Measurements from ENCODE around the gene TEAD4. TPM values are rescaled to one million over a fixed set of nuclear protein-coding genes. Genes with fewer than 3 reads are reported as not detected.
A peak's percentile ranks its signal among the peaks of the same experiment; 100 is the strongest.
"Not testable (repeated sequence)": the region's sequence is repeated elsewhere in the genome, so short reads cannot be mapped to it uniquely, and the experiment has no call there.

TEAD4 gene
- total RNA-seq, 1 experiment from 2014 or later = 27.3 TPM

DNA sequence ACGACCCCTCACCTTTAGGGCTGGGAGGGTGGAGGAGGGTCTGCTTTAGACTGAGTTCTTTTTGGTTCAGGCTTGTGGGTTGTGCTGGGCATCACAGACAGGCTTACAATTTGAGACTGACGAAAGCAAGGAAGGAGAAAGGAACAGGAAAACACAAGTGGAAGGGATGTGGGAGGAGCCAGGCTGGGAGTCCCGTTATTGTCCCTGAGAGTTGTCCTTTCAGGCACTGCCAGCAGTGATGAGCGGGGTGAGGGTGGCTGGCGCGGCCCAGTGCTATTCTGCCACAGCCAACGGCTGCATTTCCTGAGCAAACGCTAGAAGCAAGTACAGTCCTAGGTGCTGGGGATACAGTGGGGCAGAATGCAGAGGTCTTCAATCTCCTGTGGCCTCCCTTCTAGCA lies 88.8 kb downstream of the TEAD4 start:
- DNase-seq (ENCODE audit: low read depth) = no peak

- DNase-seq (ENCODE audit: low read depth) = no peak
These were observed 89.3 kb downstream of the TEAD4 start for GRCh38 chr12:3048540-3048939.

DNA sequence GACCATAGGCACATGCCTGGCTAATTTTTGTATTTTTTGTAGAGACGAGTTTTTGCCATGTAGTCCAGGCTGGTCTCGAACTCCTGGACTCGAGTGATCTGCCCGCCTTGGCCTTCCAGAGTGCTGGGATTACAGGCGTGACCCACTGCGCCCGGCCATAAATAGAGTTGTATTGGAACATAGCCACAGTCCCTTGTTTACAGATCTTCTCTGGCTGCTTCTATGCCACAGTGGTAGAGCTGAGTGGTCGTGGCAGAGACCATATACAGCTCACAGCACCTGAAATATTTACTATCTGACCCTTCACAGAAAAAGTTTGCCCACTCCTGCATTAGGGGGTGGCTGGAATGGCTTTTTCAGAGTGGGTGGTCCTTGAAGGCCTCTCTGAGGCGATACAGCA lies 90.0 kb downstream of the TEAD4 start:
- no peak for DNase-seq (ENCODE audit: low read depth)

- DNase-seq (ENCODE audit: low read depth) = no peak
These were observed 90.5 kb downstream of the TEAD4 start for GRCh38 chr12:3049611-3050249.

DNA sequence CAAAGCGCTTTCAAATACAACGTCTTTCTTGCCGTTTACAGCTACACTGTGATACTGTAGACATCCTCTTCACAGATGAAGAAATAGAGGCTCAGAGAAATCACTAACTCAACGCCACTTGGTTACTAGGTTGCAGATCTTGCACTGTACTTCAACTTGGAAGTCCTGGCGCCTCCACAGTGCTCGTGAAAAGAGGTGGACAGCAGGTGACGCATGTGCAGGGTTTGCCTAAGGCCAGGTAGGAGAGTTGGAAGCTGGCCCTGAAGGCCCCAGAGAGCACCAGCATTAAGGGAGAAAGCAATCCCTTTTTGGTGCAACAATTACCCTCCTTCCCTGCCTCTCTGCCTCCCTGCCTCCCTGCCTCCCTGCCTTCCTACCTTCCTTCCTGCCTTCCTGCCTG lies 95.2 kb downstream of the TEAD4 start:
- DNase-seq (ENCODE audit: low read depth) = no peak

DNA sequence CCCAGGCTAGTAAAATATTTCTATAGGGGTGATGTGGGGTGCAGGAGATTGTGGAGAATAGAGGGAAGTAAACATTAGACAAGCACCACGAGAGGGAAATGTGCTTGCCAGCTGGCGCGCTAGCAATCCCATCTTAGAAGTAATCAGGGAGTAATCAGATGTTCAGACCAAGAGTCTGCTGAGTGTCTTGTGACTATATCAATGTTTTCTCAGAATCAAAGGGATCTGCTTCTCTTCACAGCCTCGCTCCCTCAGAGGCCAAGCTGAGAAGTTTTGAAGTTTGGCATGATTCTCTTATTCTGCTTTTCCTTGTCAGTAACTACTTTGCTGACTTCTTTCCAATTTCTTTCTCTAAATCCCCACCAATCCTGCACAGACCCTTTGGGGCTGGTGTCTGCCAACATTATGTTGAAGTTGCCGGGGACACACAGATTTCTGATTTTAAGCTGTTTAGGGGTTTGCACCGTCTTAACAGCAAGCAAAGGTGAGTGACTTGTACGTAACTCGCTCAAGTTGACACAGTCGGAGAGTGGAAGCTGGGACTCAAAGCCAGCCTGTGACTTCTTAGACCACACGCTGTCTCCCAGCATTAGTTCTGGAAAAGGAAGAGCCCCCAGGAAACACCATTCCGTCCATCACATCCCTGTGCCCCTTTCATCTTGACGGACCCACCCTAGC lies 96.0 kb downstream of the TEAD4 start:
- DNase-seq (ENCODE audit: low read depth) = no peak

- DNase-seq (ENCODE audit: low read depth) = no peak
These were observed 96.7 kb downstream of the TEAD4 start for GRCh38 chr12:3055704-3056467.

- peak; percentile 60 for DNase-seq (ENCODE audit: low read depth)
These were observed 101.9 kb downstream of the TEAD4 start for GRCh38 chr12:3061059-3061458.

GRCh38 chr12:3061501-3062215 lies 102.5 kb downstream of the TEAD4 start:
- DNase-seq (ENCODE audit: low read depth) = no peak

GRCh38 chr12:3065300-3065699 lies 106.1 kb downstream of the TEAD4 start:
- DNase-seq (ENCODE audit: low read depth) = no peak

GRCh38 chr12:3065846-3066245 lies 106.6 kb downstream of the TEAD4 start:
- DNase-seq (ENCODE audit: low read depth) = not testable (repeated sequence)

- no peak for DNase-seq (ENCODE audit: low read depth)
These were observed 110.5 kb downstream of the TEAD4 start for GRCh38 chr12:3069714-3070113.

- DNase-seq (ENCODE audit: low read depth) = peak; percentile 41
These were observed 111.9 kb downstream of the TEAD4 start for GRCh38 chr12:3071107-3071506.

- DNase-seq (ENCODE audit: low read depth) = no peak
These were observed 112.5 kb downstream of the TEAD4 start for GRCh38 chr12:3071710-3072109.

GRCh38 chr12:3073438-3074250 lies 114.4 kb downstream of the TEAD4 start:
- peak; percentile 89 for DNase-seq (ENCODE audit: low read depth)

- DNase-seq (ENCODE audit: low read depth) = no peak
These were observed 116.1 kb downstream of the TEAD4 start for GRCh38 chr12:3075315-3075714.

DNA sequence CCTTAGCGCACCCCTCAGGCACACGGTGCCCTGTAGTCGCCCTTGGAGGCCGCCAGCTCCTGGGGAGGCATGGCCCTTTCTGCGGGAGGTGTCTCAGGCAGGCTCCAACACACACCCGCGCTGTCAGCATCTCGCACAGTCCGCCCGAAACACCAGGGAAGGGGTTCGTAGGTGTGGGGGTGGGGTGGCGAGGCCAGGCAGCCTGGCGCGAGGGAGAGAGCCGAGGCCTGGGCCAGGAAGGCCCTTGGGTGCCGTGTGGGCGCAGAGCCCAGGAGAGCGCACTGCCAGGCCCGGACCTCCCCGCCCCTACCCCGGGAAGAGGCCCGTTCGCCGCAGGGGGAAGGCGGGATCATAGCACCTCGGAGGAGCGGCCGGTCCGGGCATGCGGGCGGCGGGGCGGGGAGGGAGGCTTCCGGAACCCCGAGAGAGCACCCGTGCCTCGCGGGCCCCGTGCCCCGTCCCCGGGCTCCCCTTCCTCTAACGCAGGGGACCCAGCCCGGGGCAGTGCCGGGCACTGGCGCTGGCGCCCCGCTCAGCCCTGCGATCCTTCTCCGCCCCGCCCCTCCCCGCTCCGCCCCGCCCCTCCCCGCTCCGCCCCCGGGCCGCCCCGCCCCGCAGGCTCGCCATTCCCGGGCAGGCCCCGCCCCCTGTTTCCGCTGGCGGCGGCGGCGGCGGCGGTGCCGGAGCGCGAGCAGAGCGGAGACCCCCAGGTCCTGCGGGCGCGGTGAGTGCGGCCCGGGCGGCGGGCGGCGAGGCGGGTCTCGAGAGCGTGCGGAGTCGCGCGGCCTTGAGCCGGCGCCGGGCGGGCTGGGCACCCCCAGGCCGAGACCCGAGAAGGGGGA lies 117.8 kb downstream of the TEAD4 start, which contains the start of gene TSPAN9:
TSPAN9 (plus strand) TSS at position 650 of the 842 bp plus-strand sequence. CDS start 123,815 bp downstream, outside the sequence.
- DNase-seq (ENCODE audit: low read depth) = peak; percentile 79

DNA sequence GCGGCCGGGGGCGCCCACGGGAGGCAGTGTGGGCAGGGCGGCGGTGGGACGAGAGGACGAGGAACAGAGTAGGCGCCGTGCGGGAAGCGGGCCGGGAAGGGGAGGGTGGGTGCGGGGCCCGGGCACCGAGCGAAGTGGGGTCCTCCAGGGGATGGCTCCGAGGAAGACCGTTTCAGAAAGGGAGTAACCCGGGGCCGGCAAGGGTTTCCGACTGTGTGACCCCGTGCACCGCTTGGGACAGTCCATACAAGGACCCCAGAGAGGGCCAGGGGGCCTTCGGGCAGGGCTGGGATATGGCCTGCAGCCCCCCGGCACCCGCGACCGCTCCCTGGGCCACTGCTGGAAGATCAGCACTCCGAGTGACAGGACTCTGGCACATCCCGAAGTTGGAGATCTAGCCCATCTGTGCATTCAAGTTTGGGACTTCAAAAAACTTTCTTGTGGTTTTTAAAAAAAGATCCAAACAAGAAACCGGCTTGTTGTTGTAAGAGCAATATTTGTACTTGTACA lies 118.4 kb downstream of the TEAD4 start:
- DNase-seq (ENCODE audit: low read depth) = no peak

DNA sequence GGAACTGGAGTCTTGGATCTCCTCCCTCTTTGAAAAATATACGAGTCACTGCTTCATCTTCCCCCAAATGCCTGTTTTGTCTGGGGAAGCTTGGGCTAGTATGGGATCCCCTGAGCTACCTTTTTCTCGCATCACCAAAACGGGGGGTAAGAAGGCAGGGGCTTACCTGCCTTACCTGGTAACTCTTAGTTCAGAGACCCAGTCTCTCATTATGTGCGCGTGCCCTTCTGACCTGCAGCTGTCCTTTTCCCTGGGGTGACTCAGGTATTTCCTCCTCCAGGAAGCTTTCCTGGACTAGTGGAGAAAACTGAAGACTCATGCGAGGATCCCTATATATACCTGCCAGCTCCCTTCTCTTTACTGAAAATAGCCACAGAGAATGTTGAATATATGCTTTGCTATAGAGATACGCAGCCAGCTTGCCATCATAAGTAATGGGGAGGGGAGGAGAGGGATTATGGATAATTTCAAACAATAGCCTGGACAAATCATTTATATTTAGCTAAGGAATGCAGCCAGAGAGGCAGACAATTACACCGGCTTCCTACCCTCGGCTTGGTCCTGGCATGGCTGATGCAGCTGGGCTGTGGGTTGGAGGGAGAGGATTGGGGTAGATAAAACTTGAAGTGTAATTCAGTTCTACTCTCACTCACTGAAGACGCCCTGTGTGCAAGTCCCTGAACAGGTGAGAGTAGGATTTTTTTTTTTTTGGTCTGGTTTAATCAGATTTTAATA lies 119.1 kb downstream of the TEAD4 start:
- DNase-seq (ENCODE audit: low read depth) = no peak

Data from Daoy (cell line).